Naive thymus-derived CD8-positive, alpha-beta T cell (primary cell): ENCODE measurements around the gene UNC5B. TPM values are rescaled to one million over a fixed set of nuclear protein-coding genes. Genes with fewer than 3 reads are reported as not detected.
"Not testable (repeated sequence)": the region's sequence is repeated elsewhere in the genome, so short reads cannot be mapped to it uniquely, and the experiment has no call there.

Experiments used
- ATAC-seq, 2 donors: fragments of 150-1000 bp; cut with Tn5 transposase in 1 of 2; sonication (Bioruptor Pico), chemical (Tn5 transposase) in 1 of 2; 1 replicate in 1 of 2; 2 replicates in 1 of 2; pipeline ENCODE4 v1.10.0; 2021; ENCODE audit warnings: mild to moderate bottlenecking in 2 of 2, moderate library complexity in 2 of 2
- POLR2A ChIA-PET: fragments of 350-600 bp; sonication (Branson Sonifier 250); formaldehyde crosslinking; loops from one replicate; lab custom pipeline; 2021; ENCODE audit warnings: antibody characterized with exemption; lab: Charles Lee
- DNase-seq, 10 donors: peaks; one replicate each; pipeline versions ENCODE4 v3.0.0 to v3.0.0-alpha.2; 2020 to 2022
- H3K27ac Mint-ChIP-seq, 10 donors: one replicate each; pipeline ENCODE4 v1.8.0; 2020 to 2022; ENCODE audit warnings: mild to moderate bottlenecking in 10 of 10, mixed read lengths in 10 of 10, moderate library complexity in 4 of 10, inconsistent platforms in 1 of 10
- H3K27me3 Mint-ChIP-seq, 5 donors: one replicate each; pipeline ENCODE4 v1.8.0; 2021 to 2022; ENCODE audit warnings: mixed read lengths in 5 of 5
- H3K36me3 Mint-ChIP-seq, 3 donors: one replicate each; pipeline ENCODE4 v1.8.0; 2020 to 2022; ENCODE audit warnings: mixed read lengths in 3 of 3, mild to moderate bottlenecking in 2 of 3, inconsistent platforms in 1 of 3
- H3K4me1 Mint-ChIP-seq, 4 donors: one replicate each; pipeline ENCODE4 v1.8.0; 2021 to 2022; ENCODE audit warnings: mixed read lengths in 4 of 4
- H3K4me3 Mint-ChIP-seq, 10 donors: one replicate each; pipeline ENCODE4 v1.8.0; 2020 to 2022; ENCODE audit warnings: mild to moderate bottlenecking in 10 of 10, mixed read lengths in 10 of 10, moderate library complexity in 6 of 10, inconsistent platforms in 1 of 10
- H3K9me3 Mint-ChIP-seq, 9 donors: one replicate each; pipeline ENCODE4 v1.8.0; 2020 to 2022; ENCODE audit warnings: mixed read lengths in 9 of 9, mild to moderate bottlenecking in 3 of 9, inconsistent platforms in 1 of 9, moderate library complexity in 1 of 9
- polyA plus RNA-seq, 3 donors: library from polyadenylated mRNA; unstranded; fragments of 300-500 nt; fragmentation: Illumina TruSeq; gene quantifications; one replicate each; pipeline ENCODE4 v1.2.3, GENCODE V29; 2021
- total RNA-seq, 8 experiments: library from RNA in 2 of 8; stranded (reverse) in 2 of 8; gene quantifications; one replicate each; pipeline ENCODE4 v1.2.3 and lab custom pipeline; 2021 to 2026

The UNC5B gene
- total and polyA plus RNA-seq, 5 experiments from 2014 or later = 0.03 TPM; not detected in 4

GRCh38 chr10:71266147-71266917 is 54.0 kb downstream of the UNC5B start:
- Mint-ChIP-seq H3K27me3 (peaks cover 0 to 2% (median 0%) of the 10 kb centered on the region in 5 donors), H3K9me3 (no peaks in the 10 kb centered on the region), H3K4me3 (no peak overlapping the region), H3K4me1 (no peaks in the 10 kb centered on the region), H3K36me3 (no peaks in the 10 kb centered on the region), H3K27ac (no peak overlapping the region)
- ATAC-seq (no peak), DNase-seq (no peak)
- POLR2A ChIA-PET = no interaction called here

- H3K4me3 Mint-ChIP-seq = no peak overlapping the region
- POLR2A ChIA-PET = no interaction called here
- no peaks in the 10 kb centered on the region for H3K9me3 Mint-ChIP-seq
- DNase-seq (no peak), ATAC-seq (no peak)
- no peak overlapping the region for H3K27ac Mint-ChIP-seq
- peaks cover 0 to 2% (median 0%) of the 10 kb centered on the region in 5 donors for H3K27me3 Mint-ChIP-seq
- no peaks in the 10 kb centered on the region for H3K4me1 Mint-ChIP-seq
- H3K36me3 Mint-ChIP-seq = no peaks in the 10 kb centered on the region
Measured at GRCh38 chr10:71266918-71267442, 54.6 kb downstream of the UNC5B start.

GRCh38 chr10:71267508-71268240 is 55.3 kb downstream of the UNC5B start:
- H3K27ac Mint-ChIP-seq = no peak overlapping the region
- H3K36me3 Mint-ChIP-seq = no peaks in the 10 kb centered on the region
- no peak for ATAC-seq

GRCh38 chr10:71268247-71268691 is 55.9 kb downstream of the UNC5B start:
- no peak overlapping the region for H3K27ac Mint-ChIP-seq
- no peaks in the 10 kb centered on the region for H3K9me3 Mint-ChIP-seq
- DNase-seq (no peak), ATAC-seq (no peak)
- H3K36me3 Mint-ChIP-seq = no peaks in the 10 kb centered on the region
- no peaks in the 10 kb centered on the region for H3K27me3 Mint-ChIP-seq
- POLR2A ChIA-PET = no interaction called here
- H3K4me3 Mint-ChIP-seq = no peak overlapping the region
- no peaks in the 10 kb centered on the region for H3K4me1 Mint-ChIP-seq

More at GRCh38 chr10:71267508-71268240, 55.3 kb downstream of the UNC5B start:
- H3K4me3 Mint-ChIP-seq = no peak overlapping the region
- H3K9me3 Mint-ChIP-seq = no peaks in the 10 kb centered on the region
- POLR2A ChIA-PET = no interaction called here
- DNase-seq = no peak
- H3K27me3 Mint-ChIP-seq = peaks cover 0 to 2% (median 0%) of the 10 kb centered on the region in 5 donors
- H3K4me1 Mint-ChIP-seq = no peaks in the 10 kb centered on the region

GRCh38 chr10:71268758-71269157 is 56.4 kb downstream of the UNC5B start:
- H3K4me3 Mint-ChIP-seq = no peak overlapping the region
- ATAC-seq = no peak
- H3K27me3 Mint-ChIP-seq = no peaks in the 10 kb centered on the region
- POLR2A ChIA-PET = no interaction called here
- no peak for DNase-seq
- H3K36me3 Mint-ChIP-seq = no peaks in the 10 kb centered on the region
- no peaks in the 10 kb centered on the region for H3K9me3 Mint-ChIP-seq
- no peak overlapping the region for H3K27ac Mint-ChIP-seq
- H3K4me1 Mint-ChIP-seq = no peaks in the 10 kb centered on the region

- Mint-ChIP-seq H3K36me3 (no peaks in the 10 kb centered on the region), H3K4me1 (no peaks in the 10 kb centered on the region), H3K4me3 (no peak overlapping the region), H3K27me3 (no peaks in the 10 kb centered on the region), H3K9me3 (no peaks in the 10 kb centered on the region), H3K27ac (peak overlapping the region in 1 of 10 donors; percentile 8)
- POLR2A ChIA-PET = no interaction called here
- no peak for DNase-seq
- no peak for ATAC-seq
Measured at GRCh38 chr10:71269301-71270288, 57.2 kb downstream of the UNC5B start.

GRCh38 chr10:71270301-71271220 is 58.2 kb downstream of the UNC5B start:
- Mint-ChIP-seq H3K4me3 (no peak overlapping the region), H3K27me3 (no peaks in the 10 kb centered on the region), H3K36me3 (no peaks in the 10 kb centered on the region), H3K4me1 (peaks cover 4 to 8% (median 5%) of the 10 kb centered on the region in 4 donors), H3K27ac (no peak overlapping the region), H3K9me3 (no peaks in the 10 kb centered on the region)
- peak; percentile 32 to 39 for ATAC-seq
- POLR2A ChIA-PET = no interaction called here
- DNase-seq = peak in 3 of 10 donors; percentile 4 to 12 (median 5)

GRCh38 chr10:71271662-71272055 is 59.3 kb downstream of the UNC5B start:
- Mint-ChIP-seq H3K27ac (peak overlapping the region in 1 of 10 donors; percentile 66), H3K4me1 (peaks cover 4 to 8% (median 5%) of the 10 kb centered on the region in 4 donors), H3K9me3 (no peaks in the 10 kb centered on the region), H3K4me3 (no peak overlapping the region), H3K36me3 (no peaks in the 10 kb centered on the region), H3K27me3 (no peaks in the 10 kb centered on the region)
- POLR2A ChIA-PET = no interaction called here
- ATAC-seq = no peak
- no peak for DNase-seq

GRCh38 chr10:71272056-71272771 is 59.8 kb downstream of the UNC5B start:
- DNase-seq (no peak), ATAC-seq (no peak)
- POLR2A ChIA-PET = no interaction called here
- Mint-ChIP-seq H3K4me3 (no peak overlapping the region), H3K36me3 (no peaks in the 10 kb centered on the region), H3K4me1 (peaks cover 4 to 8% (median 5%) of the 10 kb centered on the region in 4 donors), H3K9me3 (no peaks in the 10 kb centered on the region), H3K27ac (no peak overlapping the region), H3K27me3 (no peaks in the 10 kb centered on the region)

GRCh38 chr10:71272974-71273373 is 60.6 kb downstream of the UNC5B start:
- POLR2A ChIA-PET, ATAC-seq, H3K4me1 Mint-ChIP-seq, H3K9me3 Mint-ChIP-seq, H3K36me3 Mint-ChIP-seq, H3K4me3 Mint-ChIP-seq, H3K27me3 Mint-ChIP-seq, DNase-seq, H3K27ac Mint-ChIP-seq: not testable (repeated sequence)

- ATAC-seq (no peak), DNase-seq (no peak)
- H3K27ac Mint-ChIP-seq = no peak overlapping the region
- no peaks in the 10 kb centered on the region for H3K36me3 Mint-ChIP-seq
- POLR2A ChIA-PET = no interaction called here
- no peaks in the 10 kb centered on the region for H3K9me3 Mint-ChIP-seq
- H3K27me3 Mint-ChIP-seq = no peaks in the 10 kb centered on the region
- peaks cover 4 to 8% (median 5%) of the 10 kb centered on the region in 4 donors for H3K4me1 Mint-ChIP-seq
- H3K4me3 Mint-ChIP-seq = no peak overlapping the region
Measured at GRCh38 chr10:71273506-71273905, 61.1 kb downstream of the UNC5B start.
